GM23248 (cell line): ENCODE data around the gene EDA. TPM values are rescaled to one million over a fixed set of nuclear protein-coding genes. Genes with fewer than 3 reads are reported as not detected.

Experiments
- DNase-seq: peaks from one replicate; pipeline ENCODE4 v3.0.0-alpha.2; 2015
- H2AFZ ChIP-seq: fragments of 200-600 bp; sonication (generic); 2 replicates; pipeline ENCODE4 v1.6.1; 2016; ENCODE audit warnings: antibody characterized with exemption
- H3F3A ChIP-seq: fragments of 200-600 bp; sonication (generic); 2 replicates; pipeline ENCODE4 v1.6.1; 2016; ENCODE audit warnings: mild to moderate bottlenecking, antibody characterized with exemption, mixed run types; ENCODE audit not compliant: insufficient read depth
- H3K27ac ChIP-seq: fragments of 200-600 bp; sonication (generic); 2 replicates; pipeline ENCODE4 v1.5.1; 2016; ENCODE audit warnings: mild to moderate bottlenecking
- H3K27me3 ChIP-seq: fragments of 200-600 bp; sonication (generic); replicated peaks from 2 replicates; pipeline ENCODE4 v1.6.1; 2016; ENCODE audit warnings: mild to moderate bottlenecking; ENCODE audit not compliant: insufficient read depth
- H3K36me3 ChIP-seq: fragments of 200-600 bp; sonication (generic); 2 replicates; pipeline ENCODE4 v1.6.1; 2016; ENCODE audit warnings: low read depth, mild to moderate bottlenecking
- H3K4me1 ChIP-seq: fragments of 200-600 bp; sonication (generic); 2 replicates; pipeline ENCODE4 v1.6.1; 2016; ENCODE audit warnings: mild to moderate bottlenecking; ENCODE audit not compliant: insufficient read depth
- H3K4me2 ChIP-seq: fragments of 200-600 bp; sonication (generic); one replicate; pipeline ENCODE4 v1.6.1; 2016; ENCODE audit warnings: mild to moderate bottlenecking; ENCODE audit not compliant: unreplicated experiment
- H3K4me3 ChIP-seq: fragments of 200-600 bp; sonication (generic); 2 replicates; pipeline ENCODE4 v1.5.1; 2016; ENCODE audit warnings: mild to moderate bottlenecking
- H3K79me2 ChIP-seq: fragments of 200-600 bp; sonication (generic); 2 replicates; pipeline ENCODE4 v1.6.1; 2016; ENCODE audit warnings: mild to moderate bottlenecking; ENCODE audit not compliant: insufficient read depth
- H3K9ac ChIP-seq: fragments of 200-600 bp; sonication (generic); 2 replicates; pipeline ENCODE4 v1.6.1; 2016; ENCODE audit warnings: mild to moderate bottlenecking
- H3K9me2 ChIP-seq: fragments of 200-600 bp; sonication (generic); 2 replicates; pipeline ENCODE4 v1.6.1; 2016; ENCODE audit warnings: mixed run types, mild to moderate bottlenecking, moderate library complexity; ENCODE audit not compliant: insufficient read depth
- H3K9me3 ChIP-seq: fragments of 200-600 bp; sonication (generic); one replicate; pipeline ENCODE4 v1.6.1; 2017; ENCODE audit warnings: low read depth
- H4K20me1 ChIP-seq: fragments of 200-600 bp; sonication (generic); 2 replicates; pipeline ENCODE4 v1.6.0; 2016; ENCODE audit not compliant: insufficient read depth
- EZH2 ChIP-seq: fragments of 200-600 bp; sonication (generic); IDR thresholded peaks from 2 replicates; pipeline ENCODE4 v1.6.1; 2018; ENCODE audit warnings: antibody characterized with exemption, mild to moderate bottlenecking; ENCODE audit not compliant: insufficient read depth, poor library complexity, severe bottlenecking
- EZH2phosphoT487 ChIP-seq: fragments of 200-600 bp; sonication (generic); IDR thresholded peaks from 2 replicates; pipeline ENCODE4 v1.6.1; 2018; ENCODE audit warnings: antibody characterized with exemption, moderate library complexity, mild to moderate bottlenecking, low read depth; ENCODE audit not compliant: insufficient read depth
- WGBS, 2 experiments: methylation state at CpG; one replicate each; pipeline ENCODE4 v1.1.6; 2015 to 2017; ENCODE audit warnings: low lambda C conversion rate in 2 of 2, low coverage in 1 of 2; ENCODE audit errors: missing lambda C conversion rate in 2 of 2; 5-methylcytosine and 5-hydroxymethylcytosine counted together
- in situ Hi-C: fragments of 300-500 bp; cut with MboI; formaldehyde crosslinking; loops from 2 replicates; pipeline ENCODE4 v1.15.0; 2020
- polyA plus RNA-seq: library from polyadenylated mRNA; unstranded; fragments of >200 nt; fragmentation: Nextera tagmentation; extraction: Ambion mirVana; gene quantifications from 2 replicates; pipeline ENCODE4 v1.2.1, GENCODE V29; 2016
- total RNA-seq: library from RNA; depleted of rRNA; stranded (reverse); fragments of >200 nt; shearing (Covaris generic); gene quantifications from 2 replicates; pipeline ENCODE4 v1.2.3, GENCODE V29; 2014

The EDA gene
- total and polyA plus RNA-seq, 2 experiments from 2014 or later = 0.11 TPM; not detected in 1

DNA sequence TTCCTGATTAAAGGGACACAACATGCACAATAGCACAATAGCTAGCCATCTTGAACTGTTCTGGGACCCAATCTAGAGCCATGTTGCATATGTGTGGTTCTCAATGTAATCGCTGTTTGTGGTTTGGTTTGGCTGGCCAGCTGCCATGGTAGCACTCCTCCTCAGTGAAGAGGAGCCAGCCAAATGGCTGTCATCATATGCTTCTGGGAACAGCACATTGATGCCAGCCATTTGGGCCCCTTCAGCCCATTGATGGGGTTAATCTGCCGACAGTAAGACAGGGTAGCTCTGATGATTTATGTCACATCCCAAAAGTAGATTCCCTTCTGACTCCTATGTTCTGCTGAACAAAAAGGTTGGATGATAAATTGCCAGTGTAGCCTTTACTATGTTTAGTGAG, 385.4 kb downstream of the EDA start:
- Histone ChIP-seq H3K27me3 (no peaks in the 10 kb centered on the region), H3K4me2 (no peak overlapping the region), H2AFZ (no peak overlapping the region), H3K9me3 (no peaks in the 10 kb centered on the region), H3K36me3 (no peaks in the 10 kb centered on the region), H3K9me2 (no peaks in the 10 kb centered on the region), H3K4me3 (no peak overlapping the region), H3K9ac (no peak overlapping the region), H4K20me1 (no peaks in the 10 kb centered on the region), H3K79me2 (no peaks in the 10 kb centered on the region), H3F3A (no peaks in the 10 kb centered on the region), H3K27ac (no peak overlapping the region), H3K4me1 (no peaks in the 10 kb centered on the region)
- in situ Hi-C loops = no loop called here
- no peak for DNase-seq
- WGBS, 2 experiments = 0% methylated on average over 1 to 2 of the region's 2 CpGs
- no peak for TF ChIP-seq EZH2
- TF ChIP-seq EZH2phosphoT487 = no peak

- in situ Hi-C loops = no loop called here
- DNase-seq = no peak
- H3K4me1 ChIP-seq = no peaks in the 10 kb centered on the region
- H3K36me3 ChIP-seq = no peaks in the 10 kb centered on the region
- H3K9me3 ChIP-seq = no peaks in the 10 kb centered on the region
- H3K79me2 ChIP-seq = no peaks in the 10 kb centered on the region
- H3K27me3 ChIP-seq = no peaks in the 10 kb centered on the region
- no peak overlapping the region for H2AFZ ChIP-seq
- no peaks in the 10 kb centered on the region for H3F3A ChIP-seq
- TF ChIP-seq EZH2phosphoT487 = no peak
- TF ChIP-seq EZH2 = no peak
- no peaks in the 10 kb centered on the region for H4K20me1 ChIP-seq
- H3K4me2 ChIP-seq = no peak overlapping the region
- H3K9ac ChIP-seq = no peak overlapping the region
- H3K4me3 ChIP-seq = no peak overlapping the region
- H3K27ac ChIP-seq = no peak overlapping the region
- H3K9me2 ChIP-seq = no peaks in the 10 kb centered on the region
- 57 to 64% methylated on average over 3 of the region's 3 CpGs for WGBS, 2 experiments
These were observed 385.9 kb downstream of the EDA start for GRCh38 chrX:70001708-70002341.

GRCh38 chrX:70007946-70008345, 392.0 kb downstream of the EDA start:
- no peaks in the 10 kb centered on the region for H3K9me3 ChIP-seq

DNA sequence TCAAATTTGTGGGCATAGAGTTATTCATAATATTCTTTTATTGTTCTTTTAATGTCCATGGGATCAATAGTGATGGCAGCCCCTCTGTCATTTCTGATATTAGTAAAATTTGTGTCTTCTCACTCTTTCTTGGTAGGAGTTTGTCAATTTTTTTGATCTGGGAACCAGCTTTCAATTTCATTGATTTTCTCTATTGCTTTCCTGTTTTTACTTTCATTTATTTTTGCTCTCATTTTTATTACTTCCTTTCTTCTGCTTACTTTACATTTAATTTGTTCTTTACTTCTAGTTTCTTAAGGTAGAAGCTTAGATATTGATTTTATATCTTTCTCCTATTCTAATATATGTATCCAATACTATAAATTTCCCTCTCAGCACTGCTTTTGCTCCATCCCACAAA, 393.1 kb downstream of the EDA start:
- Histone ChIP-seq H3K79me2 (no peaks in the 10 kb centered on the region), H3K9me2 (no peaks in the 10 kb centered on the region), H3K27ac (no peak overlapping the region), H3K4me3 (no peak overlapping the region), H2AFZ (no peak overlapping the region), H3K9ac (no peak overlapping the region), H3F3A (no peaks in the 10 kb centered on the region), H3K4me2 (no peak overlapping the region), H3K4me1 (no peaks in the 10 kb centered on the region), H4K20me1 (no peaks in the 10 kb centered on the region), H3K36me3 (no peaks in the 10 kb centered on the region), H3K27me3 (no peaks in the 10 kb centered on the region), H3K9me3 (no peaks in the 10 kb centered on the region)
- DNase-seq = no peak
- TF ChIP-seq EZH2phosphoT487 = no peak
- TF ChIP-seq EZH2 = no peak
- in situ Hi-C loops = no loop called here

More at GRCh38 chrX:70007946-70008345, 392.0 kb downstream of the EDA start:
- H3K27me3 ChIP-seq = no peaks in the 10 kb centered on the region
- no peak for DNase-seq
- no peak overlapping the region for H3K9ac ChIP-seq
- no peaks in the 10 kb centered on the region for H3K36me3 ChIP-seq
- TF ChIP-seq EZH2 (no peak), EZH2phosphoT487 (no peak)
- no peaks in the 10 kb centered on the region for H3K9me2 ChIP-seq
- H3K4me1 ChIP-seq = no peaks in the 10 kb centered on the region
- no peaks in the 10 kb centered on the region for H3K79me2 ChIP-seq
- no peak overlapping the region for H3K4me2 ChIP-seq
- no peak overlapping the region for H3K4me3 ChIP-seq
- no peak overlapping the region for H2AFZ ChIP-seq
- in situ Hi-C loops = no loop called here
- H4K20me1 ChIP-seq = no peaks in the 10 kb centered on the region
- H3F3A ChIP-seq = no peaks in the 10 kb centered on the region
- no peak overlapping the region for H3K27ac ChIP-seq

DNA sequence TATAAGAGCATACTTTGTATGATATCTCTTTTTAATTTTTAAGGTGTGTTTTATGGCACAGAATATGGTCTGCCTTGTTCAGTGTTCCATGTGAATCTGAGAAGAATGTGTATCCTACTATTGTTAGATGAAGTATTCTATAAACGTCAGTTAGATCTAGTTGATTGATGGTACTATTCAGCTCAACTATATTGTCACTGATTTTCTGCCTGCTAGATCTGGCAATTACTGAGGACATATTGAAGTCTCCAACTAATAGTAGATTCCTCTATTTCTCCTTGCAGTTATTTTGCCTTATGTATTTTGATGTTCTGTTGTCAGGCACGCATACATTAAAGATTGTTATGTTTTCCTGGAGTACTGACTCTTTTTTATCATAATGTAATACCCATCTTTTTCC, 394.1 kb downstream of the EDA start:
- DNase-seq = no peak
- 37 to 59% methylated on average over 2 of the region's 2 CpGs for whole genome bisulfite sequencing, 2 experiments
- in situ Hi-C loops = no loop called here

More for the DNA sequence above, 394.1 kb downstream of the EDA start:
- no peaks in the 10 kb centered on the region for H3K27me3 ChIP-seq
- no peaks in the 10 kb centered on the region for H3K9me2 ChIP-seq
- H3K27ac ChIP-seq = no peak overlapping the region
- H2AFZ ChIP-seq = no peak overlapping the region
- no peak overlapping the region for H3K4me2 ChIP-seq
- no peaks in the 10 kb centered on the region for H3K79me2 ChIP-seq
- H4K20me1 ChIP-seq = no peaks in the 10 kb centered on the region
- no peaks in the 10 kb centered on the region for H3K36me3 ChIP-seq
- TF ChIP-seq EZH2phosphoT487 (no peak), EZH2 (no peak)
- H3K4me1 ChIP-seq = no peaks in the 10 kb centered on the region
- H3K9me3 ChIP-seq = no peaks in the 10 kb centered on the region
- no peak overlapping the region for H3K4me3 ChIP-seq
- no peak overlapping the region for H3K9ac ChIP-seq
- H3F3A ChIP-seq = no peaks in the 10 kb centered on the region
